Measurements from ENCODE around the gene LACTB.
A peak's percentile ranks its signal among the peaks of the same experiment; 100 is the strongest.
"Not testable (repeated sequence)": the region's sequence is repeated elsewhere in the genome, so short reads cannot be mapped to it uniquely, and the experiment has no call there.

Gene LACTB

DNA sequence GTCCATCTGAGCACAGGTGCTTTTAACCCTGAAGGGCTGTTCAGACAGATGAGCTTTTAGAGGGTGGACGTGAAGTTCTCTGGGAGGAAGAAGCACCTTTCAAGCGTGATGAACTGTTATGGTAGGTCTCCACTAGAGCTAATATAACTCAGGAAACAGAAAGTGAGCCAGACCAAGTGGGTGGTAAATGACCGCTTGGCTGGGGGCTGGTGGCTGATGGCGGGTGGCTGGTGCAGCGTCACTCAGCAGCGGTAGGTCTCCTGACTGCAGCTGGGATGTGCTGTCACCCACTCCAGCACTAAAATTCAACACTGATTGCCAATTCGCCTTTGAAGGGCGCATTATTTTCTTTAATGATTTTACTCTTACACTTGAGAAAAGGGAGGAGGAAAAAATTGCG, 31.2 kb upstream of the LACTB start:
- DNase-seq (ENCODE audit: low read depth): no peak

DNA sequence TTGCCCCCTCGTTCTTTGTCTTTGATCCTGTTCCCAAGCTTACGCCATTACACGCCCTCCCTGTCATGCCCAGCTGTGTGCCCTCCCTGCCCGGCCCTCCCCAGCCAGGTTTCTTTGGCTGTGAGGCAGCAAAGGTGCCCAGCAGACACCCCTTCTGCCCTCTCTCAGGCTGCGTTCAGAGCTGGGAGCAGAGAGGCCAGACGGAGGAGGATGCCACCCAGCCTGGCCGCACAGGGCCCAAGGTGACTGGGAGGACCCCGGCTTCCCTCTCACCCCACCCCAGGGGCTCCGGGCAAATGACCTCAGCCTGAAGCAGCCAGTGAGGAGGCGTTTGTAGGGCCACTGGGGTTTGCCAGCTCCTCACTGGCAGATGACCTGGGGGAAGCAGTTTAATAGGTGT, 30.8 kb upstream of the LACTB start:
- DNase-seq (ENCODE audit: low read depth): no peak

DNA sequence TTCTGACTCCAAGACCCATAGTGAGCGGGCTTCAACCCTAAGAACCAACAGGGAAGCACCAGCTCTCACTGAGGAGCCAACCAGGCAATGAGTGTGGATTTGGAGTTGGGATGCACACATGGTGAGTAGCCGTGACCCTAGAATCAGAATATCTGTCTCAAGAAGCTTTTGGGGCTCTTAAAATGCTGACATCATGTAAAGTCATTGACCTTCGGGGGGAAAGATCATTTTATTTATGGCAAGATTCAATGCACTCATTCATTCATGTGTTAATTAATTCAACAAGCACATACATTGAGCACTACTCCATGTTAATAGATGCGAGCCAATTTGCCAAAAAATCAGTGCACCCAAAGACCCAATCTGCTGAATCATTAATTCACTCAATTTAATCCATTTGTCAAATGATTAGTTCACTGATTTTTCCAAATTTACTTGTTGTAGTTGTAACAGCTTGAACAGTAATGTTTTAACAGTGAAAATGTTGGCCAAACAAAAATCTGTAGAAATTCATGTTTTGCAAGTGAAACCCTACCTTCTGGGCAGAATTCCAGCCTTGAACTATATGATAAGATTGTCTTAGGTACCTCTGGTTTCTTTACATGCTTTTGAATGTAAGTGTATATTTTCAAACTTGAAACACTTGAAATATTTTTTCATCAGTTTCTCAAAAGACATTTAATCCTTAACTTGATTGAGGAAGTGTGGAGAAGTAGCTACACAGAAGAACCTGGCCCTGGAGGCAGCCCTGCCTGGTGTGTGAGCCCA, 29.8 kb upstream of the LACTB start:
- no peak for DNase-seq (ENCODE audit: low read depth)

DNA sequence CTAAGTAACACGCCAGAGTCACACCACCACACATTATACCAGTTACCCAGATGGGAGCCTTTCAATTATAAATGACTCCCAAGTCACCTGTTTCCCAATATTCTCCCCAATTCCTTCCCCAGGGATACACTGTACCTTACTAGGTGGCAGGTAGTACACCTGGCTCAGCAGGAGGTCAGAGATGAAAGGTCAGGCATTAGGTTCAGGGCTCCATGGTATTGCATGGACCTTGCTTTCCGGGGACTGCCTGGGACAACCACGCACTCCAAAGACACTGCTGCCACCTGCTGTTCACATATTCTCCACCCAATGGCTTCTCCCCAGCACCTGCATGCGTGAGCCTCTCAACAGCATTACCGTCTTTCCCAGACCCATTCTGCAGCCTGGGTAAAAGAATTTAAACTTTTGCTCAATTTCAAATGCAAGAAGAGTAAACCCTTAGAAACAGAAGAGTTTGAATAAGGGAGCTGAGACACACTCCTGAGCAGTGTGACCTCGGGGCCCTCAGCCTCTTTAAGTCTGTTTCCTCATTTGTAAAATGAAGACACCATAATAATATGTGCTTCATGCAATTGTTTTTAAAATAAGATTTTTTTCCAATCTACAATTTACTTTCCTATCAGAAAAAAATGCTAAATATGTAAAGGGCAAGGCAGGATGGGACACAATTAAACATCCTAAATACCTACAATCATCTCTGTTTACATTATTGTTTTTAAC, 28.0 kb upstream of the LACTB start:
- DNase-seq (ENCODE audit: low read depth): no peak

DNA sequence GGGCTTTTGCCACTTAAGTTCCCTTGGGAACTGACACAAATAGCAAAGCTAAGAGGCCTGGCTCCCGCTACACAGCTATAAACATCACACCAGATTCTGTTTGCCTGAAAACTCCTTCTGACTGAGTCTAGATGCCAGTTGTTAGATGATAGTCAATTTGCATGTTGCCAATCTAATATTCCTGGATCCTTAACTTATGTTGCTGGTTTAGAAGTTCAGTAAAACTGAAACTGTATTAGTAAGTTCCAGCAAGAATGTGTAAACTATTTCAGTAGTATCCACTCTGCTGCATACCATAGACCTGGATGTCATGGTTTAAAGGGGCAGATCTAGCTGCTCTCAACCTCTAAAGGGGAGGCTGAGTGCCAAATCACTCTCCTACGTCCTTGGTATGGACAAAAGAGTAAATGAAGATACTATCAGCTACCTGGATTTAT, 27.1 kb upstream of the LACTB start:
- DNase-seq (ENCODE audit: low read depth): no peak

DNA sequence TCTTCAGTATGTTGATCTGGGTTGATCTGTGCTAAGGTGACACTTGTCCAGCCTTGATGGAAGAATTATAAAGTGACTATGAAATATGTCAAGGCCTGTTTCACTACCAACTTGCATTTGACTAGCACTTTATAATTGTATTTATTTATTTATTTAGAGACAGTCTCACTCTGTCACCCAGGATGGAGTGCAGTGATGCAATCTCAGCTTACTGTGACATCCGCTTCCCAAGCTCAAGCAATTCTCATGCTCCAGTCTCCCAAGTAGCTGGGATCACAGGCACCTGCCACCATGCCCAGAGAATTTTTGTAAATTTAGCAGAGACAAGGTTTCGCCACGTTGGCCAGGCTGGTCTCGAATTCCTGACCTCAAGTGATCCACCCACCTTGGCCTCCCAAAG, 25.5 kb upstream of the LACTB start:
- DNase-seq (ENCODE audit: low read depth): no peak

DNA sequence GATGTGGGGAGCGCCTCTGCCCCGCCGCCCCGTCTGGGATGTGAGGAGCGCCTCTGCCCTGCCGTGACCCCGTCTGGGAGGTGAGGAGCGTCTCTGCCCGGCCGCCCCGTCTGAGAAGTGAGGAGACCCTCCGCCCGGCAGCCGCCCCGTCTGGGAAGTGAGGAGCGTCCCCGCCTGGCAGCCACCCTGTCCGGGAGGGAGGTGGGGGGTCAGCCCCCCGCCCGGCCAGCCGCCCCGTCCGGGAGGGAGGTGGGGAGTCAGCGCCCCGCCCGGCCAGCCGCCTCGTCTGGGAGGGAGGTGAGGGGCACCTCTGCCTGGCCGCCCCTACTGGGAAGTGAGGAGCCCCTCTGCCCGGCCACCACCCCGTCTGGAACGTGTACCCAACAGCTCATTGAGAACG, 22.8 kb upstream of the LACTB start:
- not testable (repeated sequence) for DNase-seq (ENCODE audit: low read depth)

DNA sequence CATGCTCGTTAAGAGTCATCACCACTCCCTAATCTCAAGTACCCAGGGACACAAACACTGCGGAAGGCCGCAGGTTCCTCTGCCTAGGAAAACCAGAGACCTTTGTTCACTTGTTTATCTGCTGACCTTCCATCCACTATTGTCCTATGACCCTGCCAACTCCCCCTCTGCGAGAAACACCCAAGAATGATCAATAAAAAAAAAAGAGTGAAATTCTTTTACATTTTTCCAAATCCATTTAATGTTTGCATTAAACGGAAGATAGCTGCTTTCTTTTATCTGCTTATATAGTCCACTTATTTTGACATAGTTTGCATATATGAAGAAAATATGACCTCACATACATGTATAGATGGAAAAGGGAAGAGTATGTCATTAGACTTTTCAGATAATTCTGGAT, 22.1 kb upstream of the LACTB start:
- not testable (repeated sequence) for DNase-seq (ENCODE audit: low read depth)

DNA sequence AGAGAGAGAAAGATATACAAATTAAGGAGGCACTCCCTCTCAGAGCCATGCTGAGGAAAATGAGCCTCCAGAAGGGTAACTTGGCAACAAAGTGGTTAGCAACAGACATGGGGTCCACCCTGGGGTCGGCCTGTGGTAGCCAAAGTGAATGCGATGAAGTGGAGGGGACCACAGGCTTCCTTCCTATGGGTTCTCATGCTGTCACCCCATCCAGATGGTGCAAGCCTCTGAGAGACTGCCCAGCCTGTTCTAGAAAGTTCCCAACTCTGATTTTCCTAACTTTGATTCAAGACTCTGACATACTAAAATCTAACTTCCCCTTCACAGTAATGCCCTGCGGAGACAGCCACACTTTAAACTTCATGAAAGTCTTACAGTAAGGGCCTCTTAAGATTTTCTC, 18.2 kb upstream of the LACTB start:
- DNase-seq (ENCODE audit: low read depth): no peak

DNA sequence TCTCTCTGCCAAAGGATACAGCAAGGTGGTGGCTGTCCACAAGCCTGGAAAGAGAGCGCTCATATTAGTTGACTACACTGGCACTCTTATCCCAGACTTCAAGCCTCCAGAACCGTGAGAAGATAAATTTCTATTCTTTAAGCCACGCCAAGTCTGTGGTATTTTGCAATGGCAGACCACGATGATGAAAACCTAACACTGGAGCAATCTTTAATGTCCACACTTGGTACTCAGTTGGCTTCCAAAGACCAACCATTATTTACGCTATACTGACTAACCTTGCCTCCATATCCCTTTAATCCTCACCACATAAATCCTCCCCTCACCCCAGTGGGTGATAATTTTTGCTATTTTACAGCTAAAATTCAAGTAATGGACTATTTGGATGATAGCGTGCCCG, 16.9 kb upstream of the LACTB start:
- no peak for DNase-seq (ENCODE audit: low read depth)

DNA sequence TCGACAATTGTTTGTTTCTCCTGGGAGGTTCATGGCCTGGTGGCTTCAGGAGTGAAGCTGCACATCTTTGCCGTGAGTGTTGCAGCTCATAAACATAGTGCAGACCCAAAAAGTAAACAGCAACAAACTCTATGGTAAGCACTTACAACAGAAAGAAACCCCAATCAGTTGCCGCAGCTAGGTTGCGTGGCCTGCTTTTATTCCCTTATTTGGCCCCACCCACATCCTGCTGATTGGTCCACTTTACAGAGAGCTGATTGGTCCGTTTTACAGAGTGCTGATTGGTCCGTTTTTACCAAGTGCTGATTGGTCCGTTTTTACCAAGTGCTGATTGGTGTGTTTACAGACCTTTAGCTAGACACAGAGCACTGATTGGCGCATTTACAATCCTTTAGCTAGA, 16.3 kb upstream of the LACTB start:
- not testable (repeated sequence) for DNase-seq (ENCODE audit: low read depth)

DNA sequence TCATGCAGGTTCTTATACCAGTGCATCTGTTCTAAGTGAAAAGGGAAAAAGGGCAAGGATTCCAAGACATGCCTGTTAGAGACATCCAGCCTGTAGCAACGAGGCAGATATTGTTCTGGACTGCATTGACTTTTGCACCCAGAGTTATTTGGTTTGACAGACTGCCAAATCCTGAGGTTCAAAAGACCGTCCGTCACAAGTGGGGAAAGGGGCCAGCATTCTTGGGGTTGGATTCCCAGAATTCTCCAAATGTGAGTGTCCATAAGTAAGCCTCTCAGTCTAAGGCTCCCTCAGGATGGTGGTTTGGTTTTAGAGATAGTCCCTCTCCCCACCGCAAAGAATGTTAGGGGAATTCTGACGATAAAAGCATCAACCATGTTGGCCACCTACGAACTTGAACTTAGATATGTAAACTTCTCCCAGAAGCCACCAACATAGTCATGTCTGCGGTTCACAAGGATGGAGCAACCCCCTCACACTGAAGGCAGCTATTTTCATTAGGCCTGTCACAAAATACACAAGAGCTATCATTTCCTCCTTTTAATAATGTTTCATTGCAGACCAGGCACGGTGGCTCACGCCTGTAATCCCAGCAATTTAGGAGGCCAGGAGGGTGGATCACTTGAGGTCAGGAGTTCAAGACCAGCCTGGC, 13.6 kb upstream of the LACTB start:
- DNase-seq (ENCODE audit: low read depth): no peak

DNA sequence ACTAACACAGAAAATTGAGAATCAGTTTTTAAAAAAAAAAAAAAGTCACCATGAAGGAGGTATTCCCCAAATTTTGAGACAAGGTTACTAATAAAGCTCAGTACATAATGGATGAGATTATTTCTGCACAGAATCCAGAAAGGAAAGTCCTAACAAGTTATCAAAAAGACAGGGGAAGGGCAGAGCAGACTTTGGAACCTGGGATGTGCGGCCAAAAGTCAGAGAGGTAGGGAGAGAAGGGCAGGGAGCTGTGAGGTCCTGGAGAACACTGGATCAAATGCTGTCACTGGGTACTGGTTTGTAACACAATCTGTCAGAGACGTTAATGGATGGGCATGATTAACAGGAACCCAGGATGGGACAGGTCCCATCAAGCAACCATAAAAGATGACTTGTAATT, 12.2 kb upstream of the LACTB start:
- DNase-seq (ENCODE audit: low read depth): no peak

DNA sequence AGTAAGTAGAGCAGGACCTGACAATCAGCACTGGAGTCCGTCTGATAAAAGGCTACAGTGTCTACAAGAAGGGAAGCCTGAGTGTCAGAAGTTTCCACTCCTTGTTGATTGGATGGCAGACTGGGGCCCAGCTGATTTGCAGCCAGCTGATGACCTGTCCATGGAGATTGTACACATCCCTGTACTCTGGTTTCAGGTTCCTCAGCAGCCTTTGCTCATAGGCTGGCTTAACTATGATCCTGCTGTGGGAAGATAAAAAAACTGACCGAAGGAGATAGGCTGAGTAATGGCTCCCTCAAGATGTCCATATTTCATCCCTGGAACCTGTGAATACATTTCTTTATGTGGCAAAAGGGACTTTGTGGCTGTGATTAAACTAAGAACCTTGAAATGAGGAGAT, 11.7 kb upstream of the LACTB start:
- no peak for DNase-seq (ENCODE audit: low read depth)

DNA sequence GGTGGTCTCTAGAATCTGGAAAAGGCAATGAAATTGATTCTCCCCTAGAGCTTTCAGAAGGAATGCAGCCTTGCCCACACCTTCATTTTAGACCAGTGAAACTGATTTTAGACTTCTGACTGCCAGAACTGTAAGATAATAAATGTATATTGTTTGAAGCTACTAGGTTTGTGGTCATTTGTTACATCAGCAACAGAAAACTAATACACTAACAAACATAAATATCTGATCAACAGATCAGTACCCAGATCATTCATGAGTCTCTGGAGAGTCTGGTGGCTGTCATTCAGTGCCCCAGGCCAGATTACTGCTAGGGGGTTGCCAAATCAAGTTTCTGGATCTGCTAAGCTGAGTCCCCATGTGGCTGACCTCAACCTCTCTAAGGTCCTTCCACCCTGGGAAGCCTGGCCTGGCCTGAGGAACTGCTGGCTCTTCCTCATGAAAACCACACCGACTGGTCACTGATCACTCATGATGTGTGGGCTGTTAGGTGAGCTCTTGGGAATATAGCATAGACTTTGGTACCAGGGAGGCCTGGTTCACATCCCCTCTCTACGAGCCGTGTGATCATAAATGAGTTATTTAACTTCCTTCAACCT, 11.1 kb upstream of the LACTB start:
- no peak for DNase-seq (ENCODE audit: low read depth)

DNA sequence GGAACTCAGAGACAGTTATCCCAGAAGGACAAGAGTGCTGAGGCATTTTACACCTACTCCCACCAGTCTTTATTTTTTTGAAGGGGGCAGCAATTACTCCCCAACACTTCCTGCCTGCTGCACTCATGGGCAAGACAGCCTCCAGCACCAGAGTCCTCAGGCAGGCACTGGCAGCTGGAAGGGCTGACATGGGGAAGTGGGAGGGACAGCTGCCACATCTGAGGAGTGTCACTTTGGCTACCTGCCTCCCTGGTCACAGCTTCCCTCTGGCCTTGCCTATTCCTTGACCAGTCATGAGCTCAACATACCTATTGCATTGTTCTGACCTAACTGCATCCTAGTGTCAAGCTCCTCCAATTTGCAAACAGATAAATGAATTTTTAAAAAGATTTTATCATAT, 10.2 kb upstream of the LACTB start:
- DNase-seq (ENCODE audit: low read depth): no peak

DNA sequence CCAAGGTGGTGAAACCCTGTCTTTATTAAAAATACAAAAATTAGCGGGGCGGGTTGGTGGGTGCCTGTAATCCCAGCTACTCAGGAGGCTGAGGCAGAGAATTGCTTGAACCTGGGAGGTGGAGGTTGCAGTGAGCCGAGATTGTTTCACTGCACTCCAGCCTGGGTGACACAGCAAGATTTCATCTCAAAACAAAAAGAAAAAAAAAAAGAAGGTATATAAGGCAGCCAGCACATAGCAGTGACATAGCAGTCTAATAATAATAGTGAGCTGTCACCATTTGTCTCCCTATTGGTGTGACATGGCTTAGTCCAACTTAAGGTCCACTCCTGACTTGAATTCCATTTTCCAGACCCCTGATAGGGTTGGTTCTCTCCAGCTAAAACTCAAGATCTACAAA, 8.8 kb upstream of the LACTB start:
- DNase-seq (ENCODE audit: low read depth): no peak

DNA sequence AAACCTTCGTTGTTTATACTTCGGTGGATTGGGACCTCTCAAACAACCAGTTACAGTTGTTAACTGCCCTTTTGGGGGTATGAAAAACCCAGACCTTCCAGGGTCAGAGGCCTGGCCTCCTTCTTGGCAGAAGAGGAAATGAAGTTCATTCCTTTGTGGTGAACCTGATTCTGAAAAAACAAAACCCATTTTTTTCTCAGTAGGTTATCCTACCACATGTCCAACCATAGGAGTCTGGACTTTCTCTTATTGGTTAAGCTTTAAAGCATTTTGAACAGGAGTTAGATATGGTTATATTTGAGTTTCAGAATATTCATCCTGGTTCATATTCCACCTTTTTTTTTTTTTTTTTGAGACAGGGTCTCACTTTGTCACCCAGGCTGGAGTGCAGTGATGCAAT, 7.2 kb upstream of the LACTB start:
- no peak for DNase-seq (ENCODE audit: low read depth)

DNA sequence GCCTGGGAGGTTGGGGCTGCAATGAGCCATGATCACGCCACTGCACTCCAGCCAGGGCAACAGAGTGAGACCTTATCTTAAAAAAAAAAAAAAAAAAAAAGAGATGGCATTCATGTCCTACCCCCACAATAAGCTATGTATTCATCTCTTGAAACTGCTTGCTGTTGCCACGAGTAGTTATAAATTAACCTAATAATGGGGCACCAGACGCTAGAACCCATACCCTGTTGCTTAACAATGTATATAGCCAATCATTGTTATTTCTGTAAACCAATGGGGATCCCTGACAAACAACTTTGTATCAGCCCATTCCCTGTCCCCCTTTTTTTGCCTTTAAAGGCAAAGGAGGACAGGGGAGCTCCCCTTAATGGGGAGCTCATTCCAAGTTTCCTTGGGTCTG, 2.8 kb upstream of the LACTB start:
- no peak for DNase-seq (ENCODE audit: low read depth)

DNA sequence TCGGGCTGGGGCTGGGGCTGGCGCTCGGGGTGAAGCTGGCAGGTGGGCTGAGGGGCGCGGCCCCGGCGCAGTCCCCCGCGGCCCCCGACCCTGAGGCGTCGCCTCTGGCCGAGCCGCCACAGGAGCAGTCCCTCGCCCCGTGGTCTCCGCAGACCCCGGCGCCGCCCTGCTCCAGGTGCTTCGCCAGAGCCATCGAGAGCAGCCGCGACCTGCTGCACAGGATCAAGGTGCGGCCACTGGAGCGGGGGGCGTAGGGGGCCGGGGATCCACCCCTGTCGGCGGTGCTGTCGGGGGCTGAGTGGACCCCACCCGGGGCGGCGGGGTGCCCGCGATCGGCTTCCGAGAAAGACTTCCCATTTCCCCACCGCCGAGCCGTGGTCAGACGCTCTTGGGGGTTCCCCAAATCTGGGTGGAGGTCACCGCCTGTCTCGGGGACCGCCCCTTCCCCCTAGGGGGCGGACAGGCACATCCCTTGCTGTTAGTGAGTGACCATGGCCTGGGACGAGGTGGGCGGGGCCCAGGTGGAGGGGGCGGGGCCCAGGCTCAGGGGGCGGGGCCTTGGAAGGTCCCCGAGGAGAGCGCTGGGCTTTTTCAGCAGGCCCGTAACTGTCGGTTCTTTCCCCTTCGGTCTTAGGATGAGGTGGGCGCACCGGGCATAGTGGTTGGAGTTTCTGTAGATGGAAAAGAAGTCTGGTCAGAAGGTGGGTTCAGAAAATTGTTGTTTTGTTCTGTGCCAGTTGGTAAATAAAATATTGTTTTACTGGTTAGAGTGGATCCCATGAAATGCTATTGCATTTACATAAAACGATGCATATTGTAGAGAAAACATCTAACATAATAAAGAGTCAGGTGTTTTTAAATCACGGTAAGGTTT, 578 bp downstream of the LACTB start:
- DNase-seq (ENCODE audit: low read depth): peak; percentile 68

DNA sequence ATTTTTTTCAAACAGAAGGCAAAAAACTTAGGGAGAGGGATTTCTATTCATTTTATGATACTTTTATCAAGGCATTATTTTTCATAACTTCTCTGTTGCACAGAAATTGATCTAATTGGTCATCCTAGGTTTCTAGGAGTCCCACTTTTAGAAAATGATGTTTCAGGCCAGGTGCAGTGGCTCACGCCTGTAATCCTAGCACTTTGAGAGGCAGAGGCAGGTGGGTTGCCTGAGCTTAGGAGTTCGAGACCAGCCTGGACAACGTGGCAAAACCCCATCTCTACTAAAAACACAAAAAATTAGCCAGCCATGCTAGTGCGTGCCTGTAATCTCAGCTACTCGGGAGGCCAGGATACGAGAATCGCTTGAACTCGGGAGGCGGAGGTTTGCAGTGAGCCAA, 2.8 kb downstream of the LACTB start:
- DNase-seq (ENCODE audit: low read depth): no peak

DNA sequence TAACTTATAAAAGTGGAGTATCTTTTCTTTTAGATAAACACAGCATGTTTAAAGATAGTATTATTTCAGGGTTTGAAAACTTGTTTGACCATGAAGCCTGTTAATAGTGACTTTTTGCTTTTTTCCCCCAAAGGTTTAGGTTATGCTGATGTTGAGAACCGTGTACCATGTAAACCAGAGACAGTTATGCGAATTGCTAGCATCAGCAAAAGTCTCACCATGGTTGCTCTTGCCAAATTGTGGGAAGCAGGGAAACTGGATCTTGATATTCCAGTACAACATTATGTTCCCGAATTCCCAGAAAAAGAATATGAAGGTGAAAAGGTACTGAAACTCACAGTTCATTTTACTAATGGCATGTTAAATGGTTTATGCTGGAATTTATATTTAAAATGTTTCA, 5.1 kb downstream of the LACTB start:
- no peak for DNase-seq (ENCODE audit: low read depth)

Data from CMK (cell line).